ENCODE measurements around the gene SLC38A10. TPM values are rescaled to one million over a fixed set of nuclear protein-coding genes. Genes with fewer than 3 reads are reported as not detected.

SLC38A10 gene
- total and polyA plus RNA-seq, 2 experiments from 2014 or later = 58.6 to 133 TPM

GRCh38 chr17:81242421-81243332 is 52.4 kb downstream of the SLC38A10 start:
- 69 to 73% methylated on average over 26 to 33 of the region's 33 CpGs for WGBS, 2 experiments (ENCODE audit: low coverage in 1 of 2, low lambda C conversion rate in 2 of 2, missing lambda C conversion rate in 2 of 2)
- no peaks in the 10 kb centered on the region for H3K27me3 ChIP-seq (replicated peaks; ENCODE audit: insufficient read depth)
- peaks cover 3% of the 10 kb centered on the region; the same call in 1 of the 2 replicates for H3K4me1 ChIP-seq (ENCODE audit: insufficient read depth)
- H3K36me3 ChIP-seq (ENCODE audit: low read depth) = peaks cover 4% of the 10 kb centered on the region; the same call in 1 of the 2 replicates
- in situ Hi-C loops (cut with MboI) = no loop called here
- H3K9me3 ChIP-seq (ENCODE audit: low read depth) = no peaks in the 10 kb centered on the region
- DNase-seq = no peak
- H3K27ac ChIP-seq = no peak overlapping the region
- H3K9me2 ChIP-seq (ENCODE audit: insufficient read depth) = no peaks in the 10 kb centered on the region
- no peaks in the 10 kb centered on the region for H4K20me1 ChIP-seq (ENCODE audit: insufficient read depth)
- H3K4me2 ChIP-seq (ENCODE audit: unreplicated experiment) = no peak overlapping the region
- TF ChIP-seq EZH2phosphoT487 (IDR thresholded peaks at IDR 0.05; ENCODE audit: insufficient read depth, low read depth) (no peak), EZH2 (IDR thresholded peaks at IDR 0.05; ENCODE audit: insufficient read depth, poor library complexity, severe bottlenecking) (no peak)
- no peaks in the 10 kb centered on the region for H3F3A ChIP-seq (ENCODE audit: insufficient read depth)
- H3K9ac ChIP-seq = no peak overlapping the region
- no peak overlapping the region for H3K4me3 ChIP-seq
- H3K79me2 ChIP-seq (ENCODE audit: insufficient read depth) = peaks cover 39% of the 10 kb centered on the region
- no peak overlapping the region for H2AFZ ChIP-seq

- Histone ChIP-seq H4K20me1 (ENCODE audit: insufficient read depth) (no peaks in the 10 kb centered on the region), H3K27ac (no peak overlapping the region), H3F3A (ENCODE audit: insufficient read depth) (no peaks in the 10 kb centered on the region), H3K9ac (no peak overlapping the region), H3K9me2 (ENCODE audit: insufficient read depth) (no peaks in the 10 kb centered on the region), H2AFZ (no peak overlapping the region), H3K27me3 (replicated peaks; ENCODE audit: insufficient read depth) (no peaks in the 10 kb centered on the region), H3K36me3 (ENCODE audit: low read depth) (peaks cover 4% of the 10 kb centered on the region; the same call in 1 of the 2 replicates), H3K4me3 (no peak overlapping the region), H3K79me2 (ENCODE audit: insufficient read depth) (peaks cover 48% of the 10 kb centered on the region), H3K4me2 (ENCODE audit: unreplicated experiment) (no peak overlapping the region), H3K9me3 (ENCODE audit: low read depth) (no peaks in the 10 kb centered on the region), H3K4me1 (ENCODE audit: insufficient read depth) (peaks cover 7% of the 10 kb centered on the region)
- TF ChIP-seq EZH2phosphoT487 (IDR thresholded peaks at IDR 0.05; ENCODE audit: insufficient read depth, low read depth) = no peak
- no peak for TF ChIP-seq EZH2 (IDR thresholded peaks at IDR 0.05; ENCODE audit: insufficient read depth, poor library complexity, severe bottlenecking)
- in situ Hi-C loops (cut with MboI) = no loop called here
- 36% methylated on average over 18 to 21 of the region's 26 CpGs for WGBS, 2 experiments (ENCODE audit: low coverage in 1 of 2, low lambda C conversion rate in 2 of 2, missing lambda C conversion rate in 2 of 2)
- DNase-seq = peak; percentile 57
Observed at GRCh38 chr17:81241648-81242420, 53.3 kb downstream of the SLC38A10 start.

- Histone ChIP-seq H3K4me2 (ENCODE audit: unreplicated experiment) (no peak overlapping the region), H3K9me2 (ENCODE audit: insufficient read depth) (no peaks in the 10 kb centered on the region), H3K36me3 (ENCODE audit: low read depth) (peaks cover 4% of the 10 kb centered on the region; the same call in 1 of the 2 replicates), H3K4me3 (no peak overlapping the region), H2AFZ (no peak overlapping the region), H3K27ac (no peak overlapping the region), H3K79me2 (ENCODE audit: insufficient read depth) (peaks cover 52% of the 10 kb centered on the region), H4K20me1 (ENCODE audit: insufficient read depth) (no peaks in the 10 kb centered on the region), H3F3A (ENCODE audit: insufficient read depth) (no peaks in the 10 kb centered on the region), H3K4me1 (ENCODE audit: insufficient read depth) (peaks cover 7% of the 10 kb centered on the region), H3K9me3 (ENCODE audit: low read depth) (no peaks in the 10 kb centered on the region), H3K9ac (no peak overlapping the region), H3K27me3 (replicated peaks; ENCODE audit: insufficient read depth) (no peaks in the 10 kb centered on the region)
- 78% methylated on average over 10 of the region's 10 CpGs for WGBS, 2 experiments (ENCODE audit: low coverage in 1 of 2, low lambda C conversion rate in 2 of 2, missing lambda C conversion rate in 2 of 2)
- no peak for DNase-seq
- TF ChIP-seq EZH2 (IDR thresholded peaks at IDR 0.05; ENCODE audit: insufficient read depth, poor library complexity, severe bottlenecking) (no peak), EZH2phosphoT487 (IDR thresholded peaks at IDR 0.05; ENCODE audit: insufficient read depth, low read depth) (no peak)
- in situ Hi-C loops (cut with MboI) = no loop called here
Observed at GRCh38 chr17:81241203-81241602, 53.9 kb downstream of the SLC38A10 start.

GRCh38 chr17:81240761-81241160 is 54.3 kb downstream of the SLC38A10 start:
- Histone ChIP-seq H3K27me3 (replicated peaks; ENCODE audit: insufficient read depth) (no peaks in the 10 kb centered on the region), H4K20me1 (ENCODE audit: insufficient read depth) (no peaks in the 10 kb centered on the region), H3K9ac (no peak overlapping the region), H3K79me2 (ENCODE audit: insufficient read depth) (peaks cover 57% of the 10 kb centered on the region), H3K4me3 (0 out of 2 replicates have a peak overlapping the region, but pooled peaks have one; percentile 91), H3F3A (ENCODE audit: insufficient read depth) (no peaks in the 10 kb centered on the region), H3K9me3 (ENCODE audit: low read depth) (no peaks in the 10 kb centered on the region), H3K27ac (no peak overlapping the region), H3K4me1 (ENCODE audit: insufficient read depth) (peaks cover 7% of the 10 kb centered on the region), H3K36me3 (ENCODE audit: low read depth) (peaks cover 4% of the 10 kb centered on the region; the same call in 1 of the 2 replicates), H3K4me2 (ENCODE audit: unreplicated experiment) (peak overlapping the region; percentile 84), H2AFZ (no peak overlapping the region), H3K9me2 (ENCODE audit: insufficient read depth) (no peaks in the 10 kb centered on the region)
- TF ChIP-seq EZH2 (IDR thresholded peaks at IDR 0.05; ENCODE audit: insufficient read depth, poor library complexity, severe bottlenecking) (no peak), EZH2phosphoT487 (IDR thresholded peaks at IDR 0.05; ENCODE audit: insufficient read depth, low read depth) (no peak)
- DNase-seq = no peak
- in situ Hi-C loops (cut with MboI) = no loop called here
- WGBS, 2 experiments (ENCODE audit: low coverage in 1 of 2, low lambda C conversion rate in 2 of 2, missing lambda C conversion rate in 2 of 2) = 66 to 70% methylated on average over 8 of the region's 8 CpGs
